BLaER1 (cell line): ENCODE results near the gene SOX30.

Experiments used
- H3K27ac ChIP-seq: shearing (Covaris generic); formaldehyde crosslinking; 2 replicates; pipeline ENCODE4 v1.8.1; 2022
- H3K27me3 ChIP-seq: shearing (Covaris generic); formaldehyde crosslinking; 2 replicates; pipeline ENCODE4 v1.8.1; 2022
- H3K36me3 ChIP-seq: shearing (Covaris generic); formaldehyde crosslinking; 2 replicates; pipeline ENCODE4 v1.8.1; 2022
- H3K4me1 ChIP-seq: shearing (Covaris generic); formaldehyde crosslinking; 2 replicates; pipeline ENCODE4 v1.8.1; 2022
- H3K4me2 ChIP-seq: shearing (Covaris generic); formaldehyde crosslinking; 2 replicates; pipeline ENCODE4 v1.8.1; 2022
- H3K4me3 ChIP-seq: shearing (Covaris generic); formaldehyde crosslinking; 2 replicates; pipeline ENCODE4 v1.8.1; 2022
- H3K9ac ChIP-seq: shearing (Covaris generic); formaldehyde crosslinking; 2 replicates; pipeline ENCODE4 v1.8.1; 2022
- H3K9me3 ChIP-seq: shearing (Covaris generic); formaldehyde crosslinking; 2 replicates; pipeline ENCODE4 v1.8.1; 2022
- H4K20me1 ChIP-seq: shearing (Covaris generic); formaldehyde crosslinking; 2 replicates; pipeline ENCODE4 v1.8.1; 2022
- Cebpa-rat ChIP-seq: shearing (Covaris generic); IDR thresholded peaks from 2 replicates; pipeline ENCODE4 v1.8.1; 2022

SOX30 gene

DNA sequence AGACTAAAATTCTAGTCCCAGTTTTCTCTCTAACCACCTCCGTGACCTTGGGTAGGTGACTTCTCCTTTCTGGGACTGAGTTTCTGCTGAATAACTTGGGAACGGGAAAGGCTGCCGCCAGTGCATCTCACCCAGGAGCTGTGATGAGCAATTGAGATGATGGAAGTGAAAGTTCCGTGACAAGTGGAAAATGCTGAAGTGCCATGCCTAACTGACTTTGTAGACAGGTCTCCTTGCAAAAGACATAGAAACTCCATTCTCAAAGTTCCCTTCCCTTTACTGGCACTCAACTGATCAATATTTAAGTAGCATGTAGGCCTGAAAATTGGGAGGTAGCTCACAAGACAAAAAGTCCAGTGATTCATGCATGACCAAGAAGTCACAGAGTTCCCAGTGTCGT, 70.3 kb downstream of the SOX30 start:
- Histone ChIP-seq H3K4me2 (no peak overlapping the region), H3K27me3 (no peaks in the 10 kb centered on the region), H3K9ac (no peak overlapping the region), H3K27ac (no peak overlapping the region), H3K36me3 (no peaks in the 10 kb centered on the region), H3K9me3 (no peaks in the 10 kb centered on the region; the same call in 1 of the 2 replicates), H3K4me3 (no peak overlapping the region), H4K20me1 (no peaks in the 10 kb centered on the region), H3K4me1 (peaks cover 10% of the 10 kb centered on the region)
- no peak for TF ChIP-seq Cebpa-rat

DNA sequence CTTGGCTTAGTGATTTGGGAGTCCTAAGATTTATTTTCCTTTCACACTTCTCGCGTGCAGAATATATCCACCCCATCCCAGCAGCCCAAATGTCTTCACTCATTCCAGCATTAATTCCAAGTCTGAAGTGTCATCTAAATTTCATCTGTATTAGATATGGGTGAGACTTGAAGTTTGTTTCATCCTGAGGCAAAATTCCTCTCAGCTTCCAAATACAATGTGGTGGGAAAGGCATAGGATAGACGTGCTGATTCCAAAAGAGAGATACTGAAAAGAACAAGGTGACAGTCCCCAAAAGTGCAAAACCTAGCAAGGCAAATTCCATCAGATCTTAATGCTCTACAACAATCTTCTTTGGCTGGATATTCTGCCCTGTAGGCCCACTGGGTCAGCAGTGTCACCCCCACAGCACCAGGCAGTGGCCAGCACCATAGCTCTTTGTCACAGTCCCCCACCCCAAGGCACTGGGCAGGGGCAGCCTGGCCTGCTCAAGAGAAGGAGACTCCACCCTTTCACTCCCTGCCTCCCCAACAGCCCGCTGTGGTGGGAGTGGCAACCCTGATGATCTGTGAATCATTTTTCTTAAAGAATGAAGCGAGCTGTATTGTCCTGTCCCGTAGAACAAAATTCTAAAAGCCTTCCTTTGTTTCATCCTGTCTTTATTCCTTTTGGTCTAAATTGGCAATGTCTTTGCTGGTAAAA, 74.0 kb downstream of the SOX30 start:
- H3K27ac ChIP-seq, result no peak overlapping the region

DNA sequence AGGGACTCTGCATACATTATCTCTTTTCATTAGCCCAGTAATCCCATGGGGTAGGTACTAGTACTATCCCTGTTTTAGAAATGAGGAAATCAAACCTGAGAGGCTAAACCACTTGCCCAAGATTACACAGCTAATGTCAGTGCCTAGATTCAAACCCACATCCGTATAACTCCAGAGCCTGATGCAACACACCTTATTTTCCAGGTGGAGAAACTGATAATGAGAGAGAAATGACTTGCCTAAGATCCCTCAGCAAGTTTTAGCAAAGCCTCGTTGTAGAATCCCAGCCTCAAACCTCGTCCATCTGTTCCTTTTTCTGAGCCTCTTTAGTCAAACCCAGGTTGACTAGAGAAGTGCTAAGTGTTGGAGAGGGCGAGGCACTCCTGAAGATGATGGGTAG, 75.6 kb downstream of the SOX30 start:
- Histone ChIP-seq H3K4me2 (peak overlapping the region; percentile 86; the same call in 1 of the 2 replicates), H3K9me3 (no peaks in the 10 kb centered on the region), H3K36me3 (no peaks in the 10 kb centered on the region), H3K9ac (no peak overlapping the region), H3K4me3 (no peak overlapping the region), H3K27ac (no peak overlapping the region), H4K20me1 (no peaks in the 10 kb centered on the region), H3K27me3 (peaks cover 16% of the 10 kb centered on the region), H3K4me1 (peaks cover 27% of the 10 kb centered on the region)
- no peak for TF ChIP-seq Cebpa-rat

More for the DNA sequence above, 74.0 kb downstream of the SOX30 start:
- Histone ChIP-seq H3K9ac (no peak overlapping the region), H3K36me3 (no peaks in the 10 kb centered on the region), H3K4me3 (no peak overlapping the region), H4K20me1 (no peaks in the 10 kb centered on the region), H3K4me2 (no peak overlapping the region), H3K27me3 (peaks cover 16% of the 10 kb centered on the region), H3K4me1 (peaks cover 21% of the 10 kb centered on the region), H3K9me3 (no peaks in the 10 kb centered on the region)
- no peak for TF ChIP-seq Cebpa-rat
